ENCODE results near the gene NT5C3A. TPM values are rescaled to one million over a fixed set of nuclear protein-coding genes. Genes with fewer than 3 reads are reported as not detected.
"Not testable (repeated sequence)": the region's sequence is repeated elsewhere in the genome, so short reads cannot be mapped to it uniquely, and the experiment has no call there.

Gene NT5C3A
- total and polyA plus RNA-seq, 9 of the 15 experiments (the other 6 are each of a cell fraction or from before 2014, with no cell fraction given): 18.6 to 60.1 (median 40.0) TPM

DNA sequence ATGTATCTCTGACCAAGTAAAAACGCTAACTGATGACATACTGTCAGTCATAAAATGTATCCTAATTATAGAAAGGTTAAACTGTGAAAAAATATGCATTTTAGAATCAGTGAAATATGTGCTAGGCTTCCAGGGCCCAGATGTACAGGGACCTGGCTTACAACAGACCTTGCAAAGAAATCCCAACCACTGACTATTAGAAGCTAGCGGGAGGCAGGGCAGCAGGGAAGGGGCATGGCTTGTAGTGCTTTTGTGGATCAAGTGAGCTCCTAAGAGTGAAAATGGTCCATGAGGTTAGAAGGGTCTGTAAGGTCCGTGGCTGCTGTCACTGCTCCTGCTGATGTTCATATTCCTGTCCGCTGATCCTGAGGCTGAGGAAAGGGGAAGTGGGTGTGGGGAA is 64.6 kb downstream of the NT5C3A start:
- H3K4me1 ChIP-seq (replicated peaks in 1 of 2; ENCODE audit: control insufficient read depth in 2 of 2, insufficient read depth in 2 of 2, low read length in 2 of 2); intact Hi-C loops (cut with micrococcal nuclease); DNase-seq (ENCODE audit: extremely low read depth in 1 of 4, low spot score in 3 of 4); in situ Hi-C loops (cut with MboI); FAIRE-seq; H3K4me3 ChIP-seq; POLR2A ChIA-PET; BruUV-seq (replicated peaks); H3K9me1 ChIP-seq (ENCODE audit: control insufficient read depth, insufficient read depth, low read length); H3K4me2 ChIP-seq (ENCODE audit: insufficient read depth, low read length); CTCF ChIA-PET (ENCODE audit: low intra/inter-chr PET ratio); H3K36me3 ChIP-seq (ENCODE audit: control insufficient read depth, insufficient read depth, low read length); H3K9ac ChIP-seq (ENCODE audit: insufficient read depth in 1 of 2, low read depth in 2 of 2, low read length in 2 of 2); H3K79me2 ChIP-seq (ENCODE audit: control insufficient read depth, insufficient read depth, low read length); H3K27ac ChIP-seq (ENCODE audit: extremely low read depth, low read depth, low read length); H3K27me3 ChIP-seq (ENCODE audit: control insufficient read depth in 2 of 2, insufficient read depth in 2 of 2, low read length in 2 of 2); H4K20me1 ChIP-seq (replicated peaks; ENCODE audit: control insufficient read depth, insufficient read depth, low read length); H3K9me3 ChIP-seq (replicated peaks; ENCODE audit: control insufficient read depth, insufficient read depth, low read depth, low read length): not testable (repeated sequence)
- H2AFZ ChIP-seq (ENCODE audit: low read depth, low read length): peak overlapping the region; percentile 85
- peak; percentile 36 for ATAC-seq
- 81% methylated on average over 2 of the region's 4 CpGs for WGBS (ENCODE audit: insufficient coverage, low coverage, missing lambda C conversion rate)

DNA sequence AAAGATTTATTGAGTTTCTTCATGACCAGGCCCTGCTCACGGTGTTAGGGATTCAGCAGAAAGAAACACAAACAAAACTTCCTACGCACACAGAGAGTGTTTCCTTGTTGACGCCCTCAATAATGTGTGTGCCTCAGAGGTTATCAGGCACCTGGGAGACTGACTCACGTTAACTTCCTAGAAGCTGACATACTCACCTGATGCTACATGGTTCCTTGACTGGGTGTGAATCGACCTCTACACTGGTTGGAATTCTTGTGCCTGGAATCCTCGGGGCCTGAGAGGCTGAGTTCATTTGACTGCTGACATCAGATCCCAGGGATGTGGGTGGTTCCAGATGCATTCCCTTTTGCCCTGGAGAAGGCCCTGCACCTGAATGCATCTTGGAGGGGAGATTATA is 69.8 kb downstream of the NT5C3A start:
- H3K79me2 ChIP-seq (ENCODE audit: control insufficient read depth, insufficient read depth, low read length); H3K9ac ChIP-seq (ENCODE audit: insufficient read depth in 1 of 2, low read depth in 2 of 2, low read length in 2 of 2); H2AFZ ChIP-seq (ENCODE audit: low read depth, low read length); H3K9me1 ChIP-seq (ENCODE audit: control insufficient read depth, insufficient read depth, low read length); CTCF ChIA-PET (ENCODE audit: low intra/inter-chr PET ratio); BruUV-seq (replicated peaks); ATAC-seq; DNase-seq (ENCODE audit: extremely low read depth in 1 of 4, low spot score in 3 of 4); H3K4me2 ChIP-seq (ENCODE audit: insufficient read depth, low read length); H3K9me3 ChIP-seq (replicated peaks; ENCODE audit: control insufficient read depth, insufficient read depth, low read depth, low read length); FAIRE-seq; H3K27ac ChIP-seq (ENCODE audit: extremely low read depth, low read depth, low read length); POLR2A ChIA-PET; in situ Hi-C loops (cut with MboI); H3K4me1 ChIP-seq (replicated peaks in 1 of 2; ENCODE audit: control insufficient read depth in 2 of 2, insufficient read depth in 2 of 2, low read length in 2 of 2); H3K4me3 ChIP-seq; H4K20me1 ChIP-seq (replicated peaks; ENCODE audit: control insufficient read depth, insufficient read depth, low read length); H3K27me3 ChIP-seq (ENCODE audit: control insufficient read depth in 2 of 2, insufficient read depth in 2 of 2, low read length in 2 of 2); intact Hi-C loops (cut with micrococcal nuclease); H3K36me3 ChIP-seq (ENCODE audit: control insufficient read depth, insufficient read depth, low read length): not testable (repeated sequence)
- WGBS (ENCODE audit: insufficient coverage, low coverage, missing lambda C conversion rate): 34% methylated on average over 6 of the region's 6 CpGs

DNA sequence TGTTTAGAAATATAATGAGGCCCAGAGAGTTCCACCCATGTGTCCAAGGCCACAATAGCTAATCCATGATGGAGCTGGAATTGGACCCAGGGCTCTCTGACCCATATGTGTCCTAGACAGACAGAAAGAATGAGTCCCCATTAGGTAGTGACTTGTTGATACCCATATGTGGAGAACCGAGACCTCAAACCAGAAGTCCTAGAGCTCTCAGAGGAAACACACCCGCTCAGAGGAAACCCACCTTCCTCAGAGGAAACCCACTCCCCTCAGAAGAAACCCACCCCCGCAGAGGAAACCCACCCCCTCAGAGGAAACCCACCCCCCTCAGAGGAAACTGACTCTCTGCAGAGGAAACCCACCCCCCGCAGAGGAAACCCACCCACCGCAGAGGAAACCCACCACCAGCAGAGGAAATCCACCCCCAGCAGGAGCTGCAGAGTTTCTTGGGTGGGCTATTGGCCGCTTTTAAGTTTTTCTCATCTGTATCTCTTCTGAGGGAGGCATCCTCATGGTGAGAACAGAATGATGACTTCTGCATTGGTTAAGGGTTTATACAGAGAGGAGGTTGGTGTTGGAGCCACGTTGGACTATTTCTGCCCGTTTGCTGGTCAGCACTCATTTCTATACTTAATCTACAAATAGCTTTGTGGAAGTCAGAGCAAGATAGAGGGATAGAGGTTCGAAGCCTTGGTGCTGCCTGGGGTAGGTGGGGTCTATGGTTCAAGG is 70.4 kb downstream of the NT5C3A start:
- H3K27ac ChIP-seq (ENCODE audit: extremely low read depth, low read depth, low read length); H3K9ac ChIP-seq (ENCODE audit: insufficient read depth in 1 of 2, low read depth in 2 of 2, low read length in 2 of 2); CTCF ChIA-PET (ENCODE audit: low intra/inter-chr PET ratio); POLR2A ChIA-PET; DNase-seq (ENCODE audit: extremely low read depth in 1 of 4, low spot score in 3 of 4); H3K4me2 ChIP-seq (ENCODE audit: insufficient read depth, low read length); FAIRE-seq; H2AFZ ChIP-seq (ENCODE audit: low read depth, low read length); intact Hi-C loops (cut with micrococcal nuclease); BruUV-seq (replicated peaks); H3K4me1 ChIP-seq (replicated peaks in 1 of 2; ENCODE audit: control insufficient read depth in 2 of 2, insufficient read depth in 2 of 2, low read length in 2 of 2); H3K27me3 ChIP-seq (ENCODE audit: control insufficient read depth in 2 of 2, insufficient read depth in 2 of 2, low read length in 2 of 2); H3K36me3 ChIP-seq (ENCODE audit: control insufficient read depth, insufficient read depth, low read length); H4K20me1 ChIP-seq (replicated peaks; ENCODE audit: control insufficient read depth, insufficient read depth, low read length); in situ Hi-C loops (cut with MboI); ATAC-seq; H3K79me2 ChIP-seq (ENCODE audit: control insufficient read depth, insufficient read depth, low read length); H3K9me3 ChIP-seq (replicated peaks; ENCODE audit: control insufficient read depth, insufficient read depth, low read depth, low read length); H3K9me1 ChIP-seq (ENCODE audit: control insufficient read depth, insufficient read depth, low read length); H3K4me3 ChIP-seq: not testable (repeated sequence)
- 57% methylated on average over 5 of the region's 9 CpGs for WGBS (ENCODE audit: insufficient coverage, low coverage, missing lambda C conversion rate)

DNA sequence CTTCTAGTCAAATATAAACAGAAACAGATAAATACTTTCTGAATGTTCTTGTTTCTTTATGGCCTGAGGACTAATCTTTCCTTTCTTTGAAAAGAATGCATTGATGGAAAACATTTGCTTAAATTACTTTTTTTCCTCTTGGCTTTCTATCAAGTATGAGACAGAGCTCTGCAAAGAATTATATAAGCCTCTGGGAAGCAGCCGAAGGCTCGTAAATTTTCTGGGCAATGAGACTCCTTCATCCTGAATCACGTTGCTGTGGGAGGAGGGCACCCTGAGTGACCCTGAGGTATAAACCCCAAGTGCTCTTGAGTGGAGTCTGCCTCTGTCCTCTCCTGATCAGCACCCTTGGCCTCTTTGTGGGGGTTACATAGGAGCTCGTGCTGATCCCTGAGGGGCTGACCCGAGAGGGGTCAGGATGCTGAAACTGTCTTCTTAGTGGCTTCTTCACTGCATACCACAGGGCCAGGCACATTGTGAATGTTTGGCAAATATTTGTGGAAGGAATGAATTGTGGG is 71.4 kb downstream of the NT5C3A start:
- intact Hi-C loops (cut with micrococcal nuclease); H4K20me1 ChIP-seq (replicated peaks; ENCODE audit: control insufficient read depth, insufficient read depth, low read length); H2AFZ ChIP-seq (ENCODE audit: low read depth, low read length); H3K4me3 ChIP-seq; BruUV-seq (replicated peaks); H3K9me1 ChIP-seq (ENCODE audit: control insufficient read depth, insufficient read depth, low read length); H3K27me3 ChIP-seq (ENCODE audit: control insufficient read depth in 2 of 2, insufficient read depth in 2 of 2, low read length in 2 of 2); ATAC-seq; H3K27ac ChIP-seq (ENCODE audit: extremely low read depth, low read depth, low read length); H3K4me2 ChIP-seq (ENCODE audit: insufficient read depth, low read length); FAIRE-seq; H3K9me3 ChIP-seq (replicated peaks; ENCODE audit: control insufficient read depth, insufficient read depth, low read depth, low read length); H3K9ac ChIP-seq (ENCODE audit: insufficient read depth in 1 of 2, low read depth in 2 of 2, low read length in 2 of 2); POLR2A ChIA-PET; H3K79me2 ChIP-seq (ENCODE audit: control insufficient read depth, insufficient read depth, low read length); CTCF ChIA-PET (ENCODE audit: low intra/inter-chr PET ratio); DNase-seq (ENCODE audit: extremely low read depth in 1 of 4, low spot score in 3 of 4); H3K36me3 ChIP-seq (ENCODE audit: control insufficient read depth, insufficient read depth, low read length); in situ Hi-C loops (cut with MboI); H3K4me1 ChIP-seq (replicated peaks in 1 of 2; ENCODE audit: control insufficient read depth in 2 of 2, insufficient read depth in 2 of 2, low read length in 2 of 2): not testable (repeated sequence)
- 60% methylated on average over 1 of the region's 5 CpGs for WGBS (ENCODE audit: insufficient coverage, low coverage, missing lambda C conversion rate)
